IMR-90 (cell line): ENCODE data around the gene SHISAL2B.

Experiments
- CHD1 ChIP-seq: IDR thresholded peaks from 2 replicates; pipeline ENCODE4 v1.6.1; 2012; ENCODE audit warnings: low read depth, low read length, improper control_type of control experiment
- CTCF ChIP-seq: conservative IDR thresholded peaks from 2 replicates; pipeline ENCODE4 v1.5.1; 2012; ENCODE audit warnings: mild to moderate bottlenecking, low read depth, low read length, improper control_type of control experiment
- MAZ ChIP-seq: IDR thresholded peaks from 2 replicates; pipeline ENCODE4 v1.6.1; 2012; ENCODE audit warnings: low read depth, mild to moderate bottlenecking, low read length, improper control_type of control experiment, moderate library complexity, borderline replicate concordance
- POLR2A ChIP-seq: IDR thresholded peaks from 2 replicates; pipeline ENCODE4 v1.6.1; 2012; ENCODE audit warnings: mild to moderate bottlenecking, low read depth, low read length
- RCOR1 ChIP-seq: IDR thresholded peaks from 2 replicates; pipeline ENCODE4 v1.6.1; 2012; ENCODE audit warnings: mild to moderate bottlenecking, low read length, improper control_type of control experiment; ENCODE audit not compliant: insufficient replicate concordance
- RFX5 ChIP-seq: IDR thresholded peaks from 2 replicates; pipeline ENCODE4 v1.8.0; 2012; ENCODE audit warnings: low read depth, mild to moderate bottlenecking, low read length, moderate library complexity
- USF2 ChIP-seq: fragments of 150-350 bp; IDR thresholded peaks from 2 replicates; pipeline ENCODE4 v1.6.1; 2017; ENCODE audit warnings: mild to moderate bottlenecking, antibody characterized with exemption, low read length, low read depth

GRCh38 chr5:64744914-64745313 lies 54.6 kb downstream of the SHISAL2B start:
- TF ChIP-seq CTCF (no peak), POLR2A (no peak), CHD1 (no peak), USF2 (no peak), MAZ (no peak), RCOR1 (no peak), RFX5 (no peak)
